ENCODE data around the gene ACAD11.

ACAD11 gene

GRCh38 chr3:132509096-132509495 is 150.5 kb downstream of the ACAD11 start:
- no peak overlapping the region for H3K4me2 ChIP-seq (ENCODE audit: low read length)
- H3K36me3 ChIP-seq (ENCODE audit: control insufficient read depth, insufficient read depth, low read length): no peaks in the 10 kb centered on the region
- H3K4me1 ChIP-seq: no peaks in the 10 kb centered on the region
- H3K9me3 ChIP-seq (ENCODE audit: control insufficient read depth, low read length): no peaks in the 10 kb centered on the region
- H2AFZ ChIP-seq: no peak overlapping the region
- no peak overlapping the region for H3K27ac ChIP-seq
- TF ChIP-seq, protein P1, sequence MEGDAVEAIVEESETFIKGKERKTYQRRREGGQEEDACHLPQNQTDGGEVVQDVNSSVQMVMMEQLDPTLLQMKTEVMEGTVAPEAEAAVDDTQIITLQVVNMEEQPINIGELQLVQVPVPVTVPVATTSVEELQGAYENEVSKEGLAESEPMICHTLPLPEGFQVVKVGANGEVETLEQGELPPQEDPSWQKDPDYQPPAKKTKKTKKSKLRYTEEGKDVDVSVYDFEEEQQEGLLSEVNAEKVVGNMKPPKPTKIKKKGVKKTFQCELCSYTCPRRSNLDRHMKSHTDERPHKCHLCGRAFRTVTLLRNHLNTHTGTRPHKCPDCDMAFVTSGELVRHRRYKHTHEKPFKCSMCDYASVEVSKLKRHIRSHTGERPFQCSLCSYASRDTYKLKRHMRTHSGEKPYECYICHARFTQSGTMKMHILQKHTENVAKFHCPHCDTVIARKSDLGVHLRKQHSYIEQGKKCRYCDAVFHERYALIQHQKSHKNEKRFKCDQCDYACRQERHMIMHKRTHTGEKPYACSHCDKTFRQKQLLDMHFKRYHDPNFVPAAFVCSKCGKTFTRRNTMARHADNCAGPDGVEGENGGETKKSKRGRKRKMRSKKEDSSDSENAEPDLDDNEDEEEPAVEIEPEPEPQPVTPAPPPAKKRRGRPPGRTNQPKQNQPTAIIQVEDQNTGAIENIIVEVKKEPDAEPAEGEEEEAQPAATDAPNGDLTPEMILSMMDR (IDR thresholded peaks at IDR 0.05): no peak
- no peak overlapping the region for H3K9ac ChIP-seq
- no peak overlapping the region for H3K4me3 ChIP-seq (ENCODE audit: low read depth, low read length)
- H3K79me2 ChIP-seq: no peaks in the 10 kb centered on the region
- no peaks in the 10 kb centered on the region for H3K27me3 ChIP-seq (ENCODE audit: control insufficient read depth, insufficient read depth, low read length)
